ENCODE results near the gene SLC8A1. TPM values are rescaled to one million over a fixed set of nuclear protein-coding genes. Genes with fewer than 3 reads are reported as not detected.

Gene SLC8A1
- polyA plus RNA-seq, 3 donors: 16.9 to 18.2 (median 18.0) TPM

DNA sequence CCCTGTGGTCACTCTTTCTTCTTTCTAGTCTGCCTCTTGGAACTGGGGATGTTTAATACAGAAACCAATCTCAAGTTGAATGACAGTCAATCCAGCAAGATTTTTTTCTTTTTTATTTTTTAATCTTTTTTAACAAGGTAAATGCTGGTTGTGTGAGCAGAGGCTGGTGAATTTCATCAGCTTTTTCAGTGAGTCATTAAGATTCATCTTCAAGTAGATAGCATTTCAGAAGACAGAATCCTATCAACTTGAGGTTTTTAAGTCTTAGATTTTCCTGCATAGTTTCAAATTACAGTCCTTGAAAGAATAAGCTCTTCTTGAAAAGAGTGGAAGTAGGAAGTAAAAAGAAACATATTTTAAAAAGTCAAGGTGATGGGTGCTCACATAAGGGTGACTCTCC, 12.4 kb downstream of the SLC8A1 start:
- Mint-ChIP-seq H3K4me3 (no peak overlapping the region), H3K4me1 (peaks cover 61% of the 10 kb centered on the region), H3K9me3 (peaks cover 0 to 2% (median 0%) of the 10 kb centered on the region in 7 donors), H3K27me3 (ENCODE audit: low read depth in 3 of 3) (no peaks in the 10 kb centered on the region), H3K27ac (peak overlapping the region in 1 of 7 donors; percentile 52), H3K36me3 (peaks cover 14 to 30% of the 10 kb centered on the region in 2 donors)
- no peaks in the 10 kb centered on the region for H3K27me3 ChIP-seq (ENCODE audit: control insufficient read depth in 2 of 2, insufficient read depth in 2 of 2, low read length in 2 of 2)
- no peak overlapping the region for H3K4me3 ChIP-seq (replicated peaks in 1 of 3; ENCODE audit: low read depth in 2 of 3, low read length in 3 of 3)
- no peak overlapping the region for H3K4me2 ChIP-seq (replicated peaks; ENCODE audit: extremely low read depth, low read length, poor library complexity, severe bottlenecking)
- H3K9ac ChIP-seq (ENCODE audit: insufficient read depth, low read length, poor library complexity, severe bottlenecking): no peak overlapping the region
- H3K36me3 ChIP-seq (replicated peaks in 1 of 2; ENCODE audit: control insufficient read depth in 1 of 2, insufficient read depth in 2 of 2, low read length in 2 of 2): peaks cover 8 to 11% of the 10 kb centered on the region in 2 donors
- TF ChIP-seq, protein P1, sequence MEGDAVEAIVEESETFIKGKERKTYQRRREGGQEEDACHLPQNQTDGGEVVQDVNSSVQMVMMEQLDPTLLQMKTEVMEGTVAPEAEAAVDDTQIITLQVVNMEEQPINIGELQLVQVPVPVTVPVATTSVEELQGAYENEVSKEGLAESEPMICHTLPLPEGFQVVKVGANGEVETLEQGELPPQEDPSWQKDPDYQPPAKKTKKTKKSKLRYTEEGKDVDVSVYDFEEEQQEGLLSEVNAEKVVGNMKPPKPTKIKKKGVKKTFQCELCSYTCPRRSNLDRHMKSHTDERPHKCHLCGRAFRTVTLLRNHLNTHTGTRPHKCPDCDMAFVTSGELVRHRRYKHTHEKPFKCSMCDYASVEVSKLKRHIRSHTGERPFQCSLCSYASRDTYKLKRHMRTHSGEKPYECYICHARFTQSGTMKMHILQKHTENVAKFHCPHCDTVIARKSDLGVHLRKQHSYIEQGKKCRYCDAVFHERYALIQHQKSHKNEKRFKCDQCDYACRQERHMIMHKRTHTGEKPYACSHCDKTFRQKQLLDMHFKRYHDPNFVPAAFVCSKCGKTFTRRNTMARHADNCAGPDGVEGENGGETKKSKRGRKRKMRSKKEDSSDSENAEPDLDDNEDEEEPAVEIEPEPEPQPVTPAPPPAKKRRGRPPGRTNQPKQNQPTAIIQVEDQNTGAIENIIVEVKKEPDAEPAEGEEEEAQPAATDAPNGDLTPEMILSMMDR (IDR thresholded peaks at IDR 0.05): no peak
- no peak overlapping the region for H3K27ac ChIP-seq (ENCODE audit: low read depth in 1 of 2, low read length in 2 of 2)
- peaks cover 86% of the 10 kb centered on the region for H4K20me1 ChIP-seq (ENCODE audit: insufficient read depth, low read length)
- H3K79me2 ChIP-seq (ENCODE audit: insufficient read depth, low read length): peaks cover 98% of the 10 kb centered on the region
- peaks cover 38 to 40% of the 10 kb centered on the region in 2 donors for H3K4me1 ChIP-seq (ENCODE audit: control insufficient read depth in 1 of 2, insufficient read depth in 2 of 2, low read length in 2 of 2)
- intact Hi-C loops (cut with micrococcal nuclease): loop anchor here in 1 of 2 donors (5.0 kb wide), 1 partner anchor 42 kb away; no protein-coding TSS in a partner anchor
- no peak for DNase-seq
- no peaks in the 10 kb centered on the region for H3K9me3 ChIP-seq (replicated peaks in 1 of 2; ENCODE audit: control insufficient read depth in 1 of 2, insufficient read depth in 1 of 2, low read length in 2 of 2)
- H2AFZ ChIP-seq (ENCODE audit: insufficient read depth, low read depth, low read length, poor library complexity, severe bottlenecking): no peak overlapping the region

DNA sequence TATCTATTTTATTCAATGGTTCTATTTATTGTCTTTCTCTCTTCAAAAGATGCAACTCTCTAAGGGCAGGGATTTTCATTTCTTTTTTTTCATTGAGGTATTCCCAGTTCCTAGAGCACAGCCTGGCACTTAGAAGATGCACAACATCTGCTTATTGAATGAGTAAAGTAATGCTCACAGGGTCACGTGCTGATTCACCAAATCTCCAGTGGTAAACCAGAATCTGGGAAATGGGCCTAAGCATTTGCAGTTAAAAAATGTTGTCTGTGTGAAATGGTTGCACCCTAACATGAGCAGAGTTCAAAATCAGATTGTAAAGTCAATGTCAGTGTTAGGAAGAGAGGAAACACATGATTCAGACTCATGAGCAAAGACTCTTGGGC, 15.8 kb downstream of the SLC8A1 start:
- H3K9me3 ChIP-seq (replicated peaks in 1 of 2; ENCODE audit: control insufficient read depth in 1 of 2, insufficient read depth in 1 of 2, low read length in 2 of 2): no peaks in the 10 kb centered on the region
- Mint-ChIP-seq H3K27ac (peak overlapping the region in 2 of 7 donors; percentile 23 to 57), H3K27me3 (ENCODE audit: low read depth in 3 of 3) (no peaks in the 10 kb centered on the region), H3K36me3 (peaks cover 14 to 19% of the 10 kb centered on the region in 2 donors), H3K9me3 (peaks cover 0 to 2% (median 0%) of the 10 kb centered on the region in 7 donors), H3K4me3 (no peak overlapping the region), H3K4me1 (peaks cover 69% of the 10 kb centered on the region)
- H3K4me2 ChIP-seq (replicated peaks; ENCODE audit: extremely low read depth, low read length, poor library complexity, severe bottlenecking): no peak overlapping the region
- no peak overlapping the region for H2AFZ ChIP-seq (ENCODE audit: insufficient read depth, low read depth, low read length, poor library complexity, severe bottlenecking)
- WGBS (ENCODE audit: insufficient coverage): 50% methylated on average over 1 of the region's 1 CpG
- H4K20me1 ChIP-seq (ENCODE audit: insufficient read depth, low read length): peaks cover 99% of the 10 kb centered on the region
- peaks cover 47 to 49% of the 10 kb centered on the region in 2 donors for H3K4me1 ChIP-seq (ENCODE audit: control insufficient read depth in 1 of 2, insufficient read depth in 2 of 2, low read length in 2 of 2)
- H3K27ac ChIP-seq (ENCODE audit: low read depth in 1 of 2, low read length in 2 of 2): no peak overlapping the region
- no peak for DNase-seq
- intact Hi-C loops (cut with micrococcal nuclease): loop anchor here in 1 of 2 donors (5.0 kb wide), 1 partner anchor 39 kb away; no protein-coding TSS in a partner anchor
- no peak overlapping the region for H3K9ac ChIP-seq (ENCODE audit: insufficient read depth, low read length, poor library complexity, severe bottlenecking)
- no peak overlapping the region for H3K4me3 ChIP-seq (replicated peaks in 1 of 3; ENCODE audit: low read depth in 2 of 3, low read length in 3 of 3)
- TF ChIP-seq, protein P1 (IDR thresholded peaks at IDR 0.05): no peak
- no peaks in the 10 kb centered on the region for H3K27me3 ChIP-seq (ENCODE audit: control insufficient read depth in 2 of 2, insufficient read depth in 2 of 2, low read length in 2 of 2)
- peaks cover 99% of the 10 kb centered on the region for H3K79me2 ChIP-seq (ENCODE audit: insufficient read depth, low read length)
- H3K36me3 ChIP-seq (replicated peaks in 1 of 2; ENCODE audit: control insufficient read depth in 1 of 2, insufficient read depth in 2 of 2, low read length in 2 of 2): peaks cover 0 to 4% of the 10 kb centered on the region in 2 donors

Measured in CD14-positive monocyte (primary cell).